DMS79 treated with DMSO at 0.1 percent for 48 hours (cell line): ENCODE measurements around the gene CNPY3.

Source experiments
- DNase-seq: peaks from one replicate; lab custom pipeline; 2025; lab: John Stamatoyannopoulos, UW

Gene CNPY3

GRCh38 chr6:42981836-42982235 lies 52.6 kb downstream of the CNPY3 start:
- no peak for DNase-seq

GRCh38 chr6:42984001-42984923 lies 55.0 kb downstream of the CNPY3 start, which contains the start of gene PPP2R5D:
Gene PPP2R5D, plus strand, starts transcription at chr6:42984570. Its CDS starts 108 bp downstream, at chr6:42984678.
- DNase-seq = peak; percentile 99

- peak; percentile 5 for DNase-seq
Measured at GRCh38 chr6:42984924-42985475, 55.7 kb downstream of the CNPY3 start.

GRCh38 chr6:42987533-42988451 lies 58.5 kb downstream of the CNPY3 start:
- DNase-seq = no peak

GRCh38 chr6:42988486-42989020 lies 59.3 kb downstream of the CNPY3 start:
- no peak for DNase-seq
